GM23338 (cell line): Measurements from ENCODE around the gene GNB2.
A peak's percentile ranks its signal among the peaks of the same experiment; 100 is the strongest.

Experiments used
- CTCF ChIP-seq, 2 experiments: fragments of 200-600 bp in 1 of 2; sonication (generic) in 1 of 2; conservative IDR thresholded peaks; 2 replicates each; pipeline versions ENCODE4 v1.5.1 to v1.6.1; 2016 to 2017; ENCODE audit warnings: antibody characterized with exemption in 2 of 2, low read depth in 2 of 2, mild to moderate bottlenecking in 2 of 2, moderate library complexity in 1 of 2
- EZH2 ChIP-seq: fragments of 200-600 bp; sonication (generic); IDR thresholded peaks from one replicate; pipeline ENCODE4 v1.8.0; 2017; ENCODE audit warnings: antibody characterized with exemption, mild to moderate bottlenecking, low read depth; ENCODE audit not compliant: unreplicated experiment
- EZH2phosphoT487 ChIP-seq: fragments of 200-600 bp; sonication (generic); IDR thresholded peaks from one replicate; pipeline ENCODE4 v1.8.1; 2018; ENCODE audit warnings: antibody characterized with exemption; ENCODE audit not compliant: unreplicated experiment
- POLR2AphosphoS5 ChIP-seq: IDR thresholded peaks from 2 replicates; pipeline ENCODE4 v1.6.1; 2016; ENCODE audit warnings: antibody characterized with exemption, low read depth
- REST ChIP-seq: IDR thresholded peaks from one replicate; pipeline ENCODE4 v1.6.1; 2018; ENCODE audit warnings: antibody characterized with exemption; ENCODE audit not compliant: unreplicated experiment

GRCh38 chr7:100655908-100656674, 17.4 kb upstream of the GNB2 start, which contains the start of gene ACTL6B:
- TF ChIP-seq CTCF (conservative IDR thresholded peaks at IDR 0.05; ENCODE audit: low read depth in 2 of 2) (no peak), POLR2AphosphoS5 (no peak), REST (peak; percentile 98), EZH2phosphoT487 (no peak), EZH2 (no peak)
